GM23338 (cell line): ENCODE measurements around the gene R3HDML.

Experiments used
- CREB1 ChIP-seq: fragments of 250-450 bp; sonication (Bioruptor Pico); IDR thresholded peaks from 2 replicates; pipeline ENCODE4 v1.5.0; 2020; ENCODE audit warnings: low read depth, mild to moderate bottlenecking, moderate library complexity
- CTCF ChIP-seq, 2 experiments: fragments of 200-600 bp in 1 of 2; sonication (generic) in 1 of 2; conservative IDR thresholded peaks; 2 replicates each; pipeline versions ENCODE4 v1.5.1 to v1.6.1; 2016 to 2017; ENCODE audit warnings: antibody characterized with exemption in 2 of 2, low read depth in 2 of 2, mild to moderate bottlenecking in 2 of 2, moderate library complexity in 1 of 2
- EZH2 ChIP-seq: fragments of 200-600 bp; sonication (generic); IDR thresholded peaks from one replicate; pipeline ENCODE4 v1.8.0; 2017; ENCODE audit warnings: antibody characterized with exemption, mild to moderate bottlenecking, low read depth; ENCODE audit not compliant: unreplicated experiment
- EZH2phosphoT487 ChIP-seq: fragments of 200-600 bp; sonication (generic); IDR thresholded peaks from one replicate; pipeline ENCODE4 v1.8.1; 2018; ENCODE audit warnings: antibody characterized with exemption; ENCODE audit not compliant: unreplicated experiment
- JUNB ChIP-seq: IDR thresholded peaks from one replicate; pipeline ENCODE4 v1.6.1; 2016; ENCODE audit warnings: antibody characterized with exemption; ENCODE audit not compliant: unreplicated experiment
- NANOG ChIP-seq: IDR thresholded peaks from 2 replicates; pipeline ENCODE4 v1.6.1; 2016; ENCODE audit warnings: antibody characterized with exemption, borderline replicate concordance
- POLR2AphosphoS5 ChIP-seq: IDR thresholded peaks from 2 replicates; pipeline ENCODE4 v1.6.1; 2016; ENCODE audit warnings: antibody characterized with exemption, low read depth
- REST ChIP-seq: IDR thresholded peaks from one replicate; pipeline ENCODE4 v1.6.1; 2018; ENCODE audit warnings: antibody characterized with exemption; ENCODE audit not compliant: unreplicated experiment
- STAT1 ChIP-seq: IDR thresholded peaks from one replicate; pipeline ENCODE4 v1.6.1; 2016; ENCODE audit warnings: antibody characterized with exemption; ENCODE audit not compliant: unreplicated experiment
- ZNF114 ChIP-seq: fragments of 250-450 bp; sonication (Bioruptor Pico); IDR thresholded peaks from 2 replicates; pipeline ENCODE4 v1.5.0; 2020; ENCODE audit warnings: mild to moderate bottlenecking, moderate library complexity
- ZNF331 ChIP-seq: fragments of 250-450 bp; sonication (Bioruptor Pico); IDR thresholded peaks from 2 replicates; pipeline ENCODE4 v1.5.0; 2020; ENCODE audit warnings: low read depth, mild to moderate bottlenecking, moderate library complexity
- TF ChIP-seq, protein P1 (sequence below): IDR thresholded peaks from 2 replicates; pipeline ENCODE4 v1.6.1; 2016; ENCODE audit warnings: antibody characterized with exemption
- TF ChIP-seq, protein P2 (sequence below): fragments of 250-450 bp; sonication (Bioruptor Pico); IDR thresholded peaks from 2 replicates; pipeline ENCODE4 v1.5.0; 2020; ENCODE audit warnings: mild to moderate bottlenecking, moderate library complexity

- no peak for TF ChIP-seq CTCF (conservative IDR thresholded peaks at IDR 0.05; ENCODE audit: low read depth in 2 of 2)
- TF ChIP-seq EZH2 = no peak
- no peak for TF ChIP-seq POLR2AphosphoS5
- TF ChIP-seq CREB1 (CRISPR knock-in tag) = no peak
- no peak for TF ChIP-seq EZH2phosphoT487
- TF ChIP-seq REST = no peak
- TF ChIP-seq STAT1 = no peak
- TF ChIP-seq, protein P1, sequence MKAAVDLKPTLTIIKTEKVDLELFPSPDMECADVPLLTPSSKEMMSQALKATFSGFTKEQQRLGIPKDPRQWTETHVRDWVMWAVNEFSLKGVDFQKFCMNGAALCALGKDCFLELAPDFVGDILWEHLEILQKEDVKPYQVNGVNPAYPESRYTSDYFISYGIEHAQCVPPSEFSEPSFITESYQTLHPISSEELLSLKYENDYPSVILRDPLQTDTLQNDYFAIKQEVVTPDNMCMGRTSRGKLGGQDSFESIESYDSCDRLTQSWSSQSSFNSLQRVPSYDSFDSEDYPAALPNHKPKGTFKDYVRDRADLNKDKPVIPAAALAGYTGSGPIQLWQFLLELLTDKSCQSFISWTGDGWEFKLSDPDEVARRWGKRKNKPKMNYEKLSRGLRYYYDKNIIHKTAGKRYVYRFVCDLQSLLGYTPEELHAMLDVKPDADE = no peak
- no peak for TF ChIP-seq JUNB
- TF ChIP-seq NANOG = no peak
- no peak for TF ChIP-seq ZNF331 (CRISPR knock-in tag)
- no peak for TF ChIP-seq ZNF114
- TF ChIP-seq, protein P2, sequence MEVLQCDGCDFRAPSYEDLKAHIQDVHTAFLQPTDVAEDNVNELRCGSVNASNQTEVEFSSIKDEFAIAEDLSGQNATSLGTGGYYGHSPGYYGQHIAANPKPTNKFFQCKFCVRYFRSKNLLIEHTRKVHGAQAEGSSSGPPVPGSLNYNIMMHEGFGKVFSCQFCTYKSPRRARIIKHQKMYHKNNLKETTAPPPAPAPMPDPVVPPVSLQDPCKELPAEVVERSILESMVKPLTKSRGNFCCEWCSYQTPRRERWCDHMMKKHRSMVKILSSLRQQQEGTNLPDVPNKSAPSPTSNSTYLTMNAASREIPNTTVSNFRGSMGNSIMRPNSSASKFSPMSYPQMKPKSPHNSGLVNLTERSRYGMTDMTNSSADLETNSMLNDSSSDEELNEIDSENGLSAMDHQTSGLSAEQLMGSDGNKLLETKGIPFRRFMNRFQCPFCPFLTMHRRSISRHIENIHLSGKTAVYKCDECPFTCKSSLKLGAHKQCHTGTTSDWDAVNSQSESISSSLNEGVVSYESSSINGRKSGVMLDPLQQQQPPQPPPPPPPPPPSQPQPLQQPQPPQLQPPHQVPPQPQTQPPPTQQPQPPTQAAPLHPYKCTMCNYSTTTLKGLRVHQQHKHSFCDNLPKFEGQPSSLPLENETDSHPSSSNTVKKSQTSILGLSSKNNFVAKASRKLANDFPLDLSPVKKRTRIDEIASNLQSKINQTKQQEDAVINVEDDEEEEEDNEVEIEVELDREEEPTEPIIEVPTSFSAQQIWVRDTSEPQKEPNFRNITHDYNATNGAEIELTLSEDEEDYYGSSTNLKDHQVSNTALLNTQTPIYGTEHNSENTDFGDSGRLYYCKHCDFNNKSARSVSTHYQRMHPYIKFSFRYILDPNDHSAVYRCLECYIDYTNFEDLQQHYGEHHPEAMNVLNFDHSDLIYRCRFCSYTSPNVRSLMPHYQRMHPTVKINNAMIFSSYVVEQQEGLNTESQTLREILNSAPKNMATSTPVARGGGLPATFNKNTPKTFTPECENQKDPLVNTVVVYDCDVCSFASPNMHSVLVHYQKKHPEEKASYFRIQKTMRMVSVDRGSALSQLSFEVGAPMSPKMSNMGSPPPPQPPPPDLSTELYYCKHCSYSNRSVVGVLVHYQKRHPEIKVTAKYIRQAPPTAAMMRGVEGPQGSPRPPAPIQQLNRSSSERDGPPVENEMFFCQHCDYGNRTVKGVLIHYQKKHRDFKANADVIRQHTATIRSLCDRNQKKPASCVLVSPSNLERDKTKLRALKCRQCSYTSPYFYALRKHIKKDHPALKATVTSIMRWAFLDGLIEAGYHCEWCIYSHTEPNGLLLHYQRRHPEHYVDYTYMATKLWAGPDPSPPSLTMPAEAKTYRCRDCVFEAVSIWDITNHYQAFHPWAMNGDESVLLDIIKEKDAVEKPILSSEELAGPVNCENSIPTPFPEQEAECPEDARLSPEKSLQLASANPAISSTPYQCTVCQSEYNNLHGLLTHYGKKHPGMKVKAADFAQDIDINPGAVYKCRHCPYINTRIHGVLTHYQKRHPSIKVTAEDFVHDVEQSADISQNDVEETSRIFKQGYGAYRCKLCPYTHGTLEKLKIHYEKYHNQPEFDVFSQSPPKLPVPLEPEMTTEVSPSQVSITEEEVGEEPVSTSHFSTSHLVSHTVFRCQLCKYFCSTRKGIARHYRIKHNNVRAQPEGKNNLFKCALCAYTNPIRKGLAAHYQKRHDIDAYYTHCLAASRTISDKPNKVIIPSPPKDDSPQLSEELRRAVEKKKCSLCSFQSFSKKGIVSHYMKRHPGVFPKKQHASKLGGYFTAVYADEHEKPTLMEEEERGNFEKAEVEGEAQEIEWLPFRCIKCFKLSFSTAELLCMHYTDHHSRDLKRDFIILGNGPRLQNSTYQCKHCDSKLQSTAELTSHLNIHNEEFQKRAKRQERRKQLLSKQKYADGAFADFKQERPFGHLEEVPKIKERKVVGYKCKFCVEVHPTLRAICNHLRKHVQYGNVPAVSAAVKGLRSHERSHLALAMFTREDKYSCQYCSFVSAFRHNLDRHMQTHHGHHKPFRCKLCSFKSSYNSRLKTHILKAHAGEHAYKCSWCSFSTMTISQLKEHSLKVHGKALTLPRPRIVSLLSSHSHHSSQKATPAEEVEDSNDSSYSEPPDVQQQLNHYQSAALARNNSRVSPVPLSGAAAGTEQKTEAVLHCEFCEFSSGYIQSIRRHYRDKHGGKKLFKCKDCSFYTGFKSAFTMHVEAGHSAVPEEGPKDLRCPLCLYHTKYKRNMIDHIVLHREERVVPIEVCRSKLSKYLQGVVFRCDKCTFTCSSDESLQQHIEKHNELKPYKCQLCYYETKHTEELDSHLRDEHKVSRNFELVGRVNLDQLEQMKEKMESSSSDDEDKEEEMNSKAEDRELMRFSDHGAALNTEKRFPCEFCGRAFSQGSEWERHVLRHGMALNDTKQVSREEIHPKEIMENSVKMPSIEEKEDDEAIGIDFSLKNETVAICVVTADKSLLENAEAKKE = no peak
Observed at GRCh38 chr20:44349349-44349748, 12.5 kb downstream of the R3HDML start.
